BJ (cell line): ENCODE measurements around the gene C4A. TPM values are rescaled to one million over a fixed set of nuclear protein-coding genes. Genes with fewer than 3 reads are reported as not detected.

ENCODE experiments used
- CTCF ChIA-PET: fragments of 350-600 bp; formaldehyde crosslinking; extraction: SDS; loops from one replicate; lab custom pipeline; 2021; ENCODE audit warnings: antibody characterized with exemption, inconsistent platforms; lab: Yijun Ruan, JAX
- POLR2A ChIA-PET: fragments of 300-600 bp; sonication (Branson Sonifier 250); formaldehyde crosslinking; extraction: SDS; loops from one replicate; lab custom pipeline; 2021; ENCODE audit warnings: antibody characterized with exemption; lab: Charles Lee
- DNase-seq: peaks from one replicate; pipeline ENCODE4 v3.0.0-alpha.2; 2011; ENCODE audit warnings: low read depth
- H3K27me3 ChIP-seq: 2 replicates; pipeline ENCODE4 v1.6.0; 2011; ENCODE audit warnings: low read length; ENCODE audit not compliant: control insufficient read depth, insufficient read depth
- H3K36me3 ChIP-seq: 2 replicates; pipeline ENCODE4 v1.5.1; 2011; ENCODE audit warnings: low read length; ENCODE audit not compliant: control insufficient read depth, insufficient read depth
- H3K4me3 ChIP-seq: 2 replicates; pipeline ENCODE4 v1.5.1; 2011; ENCODE audit warnings: low read depth, mild to moderate bottlenecking, control low read depth, low read length
- polyA plus RNA-seq: library from polyadenylated mRNA; depleted of rRNA; stranded (reverse); fragments of >200 nt; gene quantifications from 2 replicates; pipeline ENCODE4 v1.2.3, GENCODE V29; 2011
- TF ChIP-seq, protein P1 (sequence below): IDR thresholded peaks from 2 replicates; pipeline ENCODE4 v1.5.1; 2011; ENCODE audit warnings: low read depth, mild to moderate bottlenecking, control low read depth, inconsistent platforms, low read length, moderate library complexity; ENCODE audit not compliant: insufficient read depth

C4A gene
- polyA plus RNA-seq, 1 experiment: 9.7 TPM

DNA sequence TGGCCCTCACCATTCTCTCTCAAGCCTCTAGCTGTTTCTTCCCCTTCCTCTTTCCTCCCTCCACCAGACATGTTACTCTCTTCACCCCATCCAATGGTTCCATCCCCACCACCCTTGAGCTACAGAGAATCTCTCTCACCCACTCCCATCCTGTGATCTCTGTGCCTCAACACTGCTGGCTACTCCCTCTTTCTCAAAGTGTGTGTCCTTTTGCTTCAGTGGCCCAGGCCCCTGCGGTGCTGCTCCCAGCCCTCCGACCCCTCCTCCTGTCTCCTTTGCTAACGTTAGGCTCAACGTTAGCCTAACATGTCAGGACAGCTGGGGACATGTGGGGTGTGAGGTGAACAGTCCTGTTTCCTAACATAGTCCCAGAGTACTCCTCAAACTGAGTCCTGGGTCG is 29.0 kb upstream of the C4A start:
- POLR2A ChIA-PET: no interaction called here
- H3K27me3 ChIP-seq: no peaks in the 10 kb centered on the region
- H3K4me3 ChIP-seq: no peak overlapping the region
- CTCF ChIA-PET: interaction anchor here (0.9 to 4.0 kb wide), 27 partner anchors 10 to 277 kb away, joined by 3 to 35 read pairs (median 6); partner anchors contain the start of genes EHMT2, LY6G5C and ZBTB12
- no peak for DNase-seq
- TF ChIP-seq, protein P1, sequence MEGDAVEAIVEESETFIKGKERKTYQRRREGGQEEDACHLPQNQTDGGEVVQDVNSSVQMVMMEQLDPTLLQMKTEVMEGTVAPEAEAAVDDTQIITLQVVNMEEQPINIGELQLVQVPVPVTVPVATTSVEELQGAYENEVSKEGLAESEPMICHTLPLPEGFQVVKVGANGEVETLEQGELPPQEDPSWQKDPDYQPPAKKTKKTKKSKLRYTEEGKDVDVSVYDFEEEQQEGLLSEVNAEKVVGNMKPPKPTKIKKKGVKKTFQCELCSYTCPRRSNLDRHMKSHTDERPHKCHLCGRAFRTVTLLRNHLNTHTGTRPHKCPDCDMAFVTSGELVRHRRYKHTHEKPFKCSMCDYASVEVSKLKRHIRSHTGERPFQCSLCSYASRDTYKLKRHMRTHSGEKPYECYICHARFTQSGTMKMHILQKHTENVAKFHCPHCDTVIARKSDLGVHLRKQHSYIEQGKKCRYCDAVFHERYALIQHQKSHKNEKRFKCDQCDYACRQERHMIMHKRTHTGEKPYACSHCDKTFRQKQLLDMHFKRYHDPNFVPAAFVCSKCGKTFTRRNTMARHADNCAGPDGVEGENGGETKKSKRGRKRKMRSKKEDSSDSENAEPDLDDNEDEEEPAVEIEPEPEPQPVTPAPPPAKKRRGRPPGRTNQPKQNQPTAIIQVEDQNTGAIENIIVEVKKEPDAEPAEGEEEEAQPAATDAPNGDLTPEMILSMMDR: no peak
- peaks cover 22% of the 10 kb centered on the region for H3K36me3 ChIP-seq

DNA sequence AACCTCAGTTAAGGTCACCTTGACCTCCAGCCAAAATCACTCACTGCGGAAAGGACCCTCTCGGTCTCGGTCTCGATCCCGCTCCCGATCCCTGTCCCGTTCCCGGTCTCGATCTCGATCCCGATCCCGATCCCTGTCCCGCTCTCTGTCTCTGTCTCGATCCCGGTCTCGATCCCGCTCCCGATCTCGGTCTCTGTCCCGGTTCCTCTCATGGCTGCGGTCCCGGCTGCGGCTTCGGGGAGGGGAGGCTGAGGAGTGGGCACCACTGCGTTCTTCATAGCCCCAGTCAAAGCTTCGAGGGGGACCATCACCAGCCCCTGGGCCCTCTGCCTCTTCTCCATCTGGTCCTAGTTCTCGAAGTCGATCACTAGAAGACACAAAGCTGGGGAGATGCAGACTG is 27.3 kb upstream of the C4A start:
- TF ChIP-seq, protein P1: no peak
- H3K4me3 ChIP-seq: no peak overlapping the region
- peaks cover 22% of the 10 kb centered on the region for H3K36me3 ChIP-seq
- ChIA-PET CTCF (interaction anchor here (0.6 to 0.9 kb wide), 3 partner anchors 74 to 274 kb away, joined by 3 read pairs; no protein-coding TSS in a partner anchor), POLR2A (no interaction called here)
- DNase-seq: no peak
- no peaks in the 10 kb centered on the region for H3K27me3 ChIP-seq

DNA sequence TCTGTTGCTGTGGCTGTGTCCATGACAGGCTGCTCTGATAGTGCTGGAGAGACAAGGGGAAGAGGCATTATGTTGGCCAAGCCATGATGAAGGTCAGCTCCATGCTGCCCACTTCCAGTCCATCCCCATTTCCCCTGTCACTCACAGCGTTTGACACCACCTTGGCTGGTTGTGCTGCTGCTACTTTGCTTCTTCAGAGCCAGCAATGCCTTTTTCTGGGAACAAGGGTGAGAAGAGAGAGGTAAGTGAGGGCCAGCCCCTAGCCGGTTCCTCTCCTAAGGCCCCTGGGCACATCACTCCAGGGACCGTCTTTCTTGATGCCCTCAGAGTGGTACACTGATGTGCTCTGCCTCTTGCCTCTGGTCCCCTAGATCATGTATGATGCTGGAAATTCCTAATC is 25.1 kb upstream of the C4A start:
- H3K36me3 ChIP-seq: peaks cover 21% of the 10 kb centered on the region
- CTCF ChIA-PET: interaction anchor here (1.6 kb wide), 1 partner anchor 14 kb away, joined by 4 read pairs; no protein-coding TSS in a partner anchor
- H3K27me3 ChIP-seq: no peaks in the 10 kb centered on the region
- no peak overlapping the region for H3K4me3 ChIP-seq
- POLR2A ChIA-PET: no interaction called here
- TF ChIP-seq, protein P1: no peak
- DNase-seq: no peak

DNA sequence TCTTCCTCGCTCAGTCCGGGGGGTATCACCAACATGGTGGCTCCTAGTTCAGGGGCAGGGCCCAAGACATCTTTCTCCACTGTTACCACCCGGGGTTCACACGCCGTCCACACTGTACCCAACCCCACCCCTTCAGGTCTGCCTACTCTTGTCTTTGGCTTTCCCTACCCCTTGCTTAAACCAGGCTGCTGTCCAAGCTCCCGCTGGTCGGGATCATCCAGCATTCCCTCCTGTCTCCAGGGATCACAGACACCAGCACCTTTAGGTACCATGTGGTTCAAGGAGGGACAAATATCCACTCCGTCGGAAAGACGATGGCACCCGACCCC is 23.5 kb upstream of the C4A start:
- TF ChIP-seq, protein P1: no peak
- POLR2A ChIA-PET: no interaction called here
- no peak for DNase-seq
- Histone ChIP-seq H3K36me3 (peaks cover 31% of the 10 kb centered on the region), H3K4me3 (peak overlapping the region; percentile 90), H3K27me3 (no peaks in the 10 kb centered on the region)
- CTCF ChIA-PET: interaction anchor here (1.3 kb wide), 2 partner anchors 14 to 60 kb away, joined by 3 to 6 read pairs; partner anchors contain the start of gene DXO

DNA sequence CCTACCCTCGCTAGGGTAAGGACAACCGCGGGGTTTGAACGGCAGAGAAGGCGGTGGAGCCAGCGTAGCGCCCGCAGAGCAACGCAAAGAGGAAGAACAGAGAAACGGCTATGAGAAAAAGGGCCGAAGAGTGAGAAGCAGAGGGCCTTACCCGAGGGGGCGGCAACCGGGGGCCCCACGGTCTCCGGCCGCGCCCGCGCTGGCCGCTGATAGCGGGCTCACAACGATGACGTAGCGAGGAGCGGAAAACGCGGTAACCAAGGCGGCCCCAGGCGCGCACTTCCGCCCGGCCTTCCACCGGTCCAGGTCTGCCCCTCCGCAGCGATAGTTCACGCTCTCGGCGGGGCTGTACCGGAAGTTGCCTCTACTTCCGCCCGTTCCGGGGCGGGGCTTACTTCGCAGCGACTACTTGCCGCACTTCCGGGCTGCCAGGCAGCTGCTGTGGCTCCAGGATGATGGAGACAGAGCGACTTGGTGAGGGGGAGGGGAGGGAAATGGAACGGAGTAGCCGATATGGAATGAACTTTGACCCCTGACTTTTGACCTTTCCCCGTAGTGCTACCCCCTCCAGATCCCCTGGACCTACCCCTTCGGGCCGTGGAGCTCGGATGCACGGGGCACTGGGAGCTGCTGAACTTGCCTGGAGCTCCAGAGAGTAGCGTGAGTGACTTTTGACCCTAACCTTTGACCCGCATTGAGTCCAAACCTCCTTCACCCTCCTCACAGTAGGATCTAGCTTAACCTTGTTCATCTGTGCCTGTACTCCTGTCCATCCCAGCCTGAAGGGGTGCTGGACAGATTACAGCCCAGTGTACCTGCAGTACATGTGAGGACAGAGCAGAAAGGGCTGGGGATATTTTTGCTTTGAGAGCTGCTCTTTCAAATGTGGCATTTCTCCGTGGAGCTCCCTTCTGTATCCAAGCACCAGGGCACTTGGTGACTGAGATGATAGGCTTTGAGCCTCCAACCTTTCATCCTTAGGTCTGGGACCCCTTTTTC is 22.8 kb upstream of the C4A start, which contains the start of the genes NELFE and SKIC2:
TSS of gene NELFE (minus strand) at position 231 of the 999 bp plus-strand sequence. CDS start 525 bp downstream, outside the sequence.
TSS of gene SKIC2 (plus strand) at position 435 of the 999 bp plus-strand sequence. CDS start at position 453, 18 bp downstream.
- TF ChIP-seq, protein P1: no peak
- POLR2A ChIA-PET: no interaction called here
- no peaks in the 10 kb centered on the region for H3K27me3 ChIP-seq
- peak within 1 kb of the TSS; percentile 90 for H3K4me3 ChIP-seq
- H3K36me3 ChIP-seq: peaks cover 32% of the 10 kb centered on the region
- CTCF ChIA-PET: interaction anchor here (0.5 to 1.3 kb wide), 6 partner anchors 13 to 160 kb away, joined by 3 to 6 read pairs (median 3); partner anchors contain the start of gene DXO
- peak; percentile 93 for DNase-seq
